GM19395 (cell line): Measurements from ENCODE around the gene GPHN.

Source experiments
- ATAC-seq: cut with Tn5 transposase; IDR thresholded peaks from one replicate; pipeline ENCODE4 v1.9.1; 2021; ENCODE audit warnings: mild to moderate bottlenecking, moderate library complexity; ENCODE audit not compliant: unreplicated experiment

The GPHN gene

GRCh38 chr14:67133595-67134441 is 625.9 kb downstream of the GPHN start:
- no peak for ATAC-seq

- ATAC-seq: no peak
Observed at GRCh38 chr14:67137744-67138371, 629.9 kb downstream of the GPHN start.

- ATAC-seq: no peak
Observed at GRCh38 chr14:67140556-67140955, 632.6 kb downstream of the GPHN start.

- ATAC-seq: no peak
Observed at GRCh38 chr14:67141146-67141900, 633.4 kb downstream of the GPHN start.

GRCh38 chr14:67151082-67151666 is 643.2 kb downstream of the GPHN start:
- no peak for ATAC-seq

GRCh38 chr14:67158566-67158965 is 650.6 kb downstream of the GPHN start:
- no peak for ATAC-seq

- no peak for ATAC-seq
Observed at GRCh38 chr14:67162385-67162784, 654.4 kb downstream of the GPHN start.

GRCh38 chr14:67166450-67166853 is 658.5 kb downstream of the GPHN start:
- ATAC-seq: no peak

- ATAC-seq: no peak
Observed at GRCh38 chr14:67167420-67168109, 659.6 kb downstream of the GPHN start.

GRCh38 chr14:67168110-67168441 is 660.1 kb downstream of the GPHN start:
- ATAC-seq: no peak

- ATAC-seq: no peak
Observed at GRCh38 chr14:67170660-67171059, 662.7 kb downstream of the GPHN start.

GRCh38 chr14:67172056-67172455 is 664.1 kb downstream of the GPHN start:
- ATAC-seq: no peak

GRCh38 chr14:67172520-67172919 is 664.6 kb downstream of the GPHN start:
- no peak for ATAC-seq

- ATAC-seq: no peak
Observed at GRCh38 chr14:67173719-67174118, 665.8 kb downstream of the GPHN start.

- ATAC-seq: peak; percentile 43
Observed at GRCh38 chr14:67186172-67186768, 678.3 kb downstream of the GPHN start.

- peak; percentile 77 for ATAC-seq
Observed at GRCh38 chr14:67186789-67187584, 679.0 kb downstream of the GPHN start.

- ATAC-seq: no peak
Observed at GRCh38 chr14:67187826-67188225, 679.9 kb downstream of the GPHN start.

- ATAC-seq: no peak
Observed at GRCh38 chr14:67188326-67188725, 680.4 kb downstream of the GPHN start.

GRCh38 chr14:67191768-67192290 is 683.9 kb downstream of the GPHN start:
- ATAC-seq: no peak
